Esophagus squamous epithelium (tissue), 4 donors: Measurements from ENCODE around the gene CRACDL.

Experiments used
- CTCF ChIP-seq, 6 experiments: fragments of 450-650 bp in 4 of 6; fragments of 200-600 bp in 2 of 6; sonication (generic) in 2 of 6; IDR thresholded peaks; one replicate each; pipeline ENCODE4 v1.5.1; 2016 to 2019; ENCODE audit warnings: antibody characterized with exemption in 6 of 6, mild to moderate bottlenecking in 4 of 6, moderate library complexity in 4 of 6
- POLR2A ChIP-seq, 4 donors: fragments of 450-650 bp; IDR thresholded peaks; one replicate each; pipeline ENCODE4 v1.6.1; 2017; ENCODE audit warnings: antibody characterized with exemption in 4 of 4, mild to moderate bottlenecking in 4 of 4, moderate library complexity in 3 of 4

GRCh38 chr2:98802344-98802743, 133.7 kb downstream of the CRACDL start:
- TF ChIP-seq CTCF (IDR thresholded peaks at IDR 0.05) (no peak), POLR2A (IDR thresholded peaks at IDR 0.05) (no peak)
